ENCODE data around the gene PRSS8.

Gene PRSS8

GRCh38 chr16:31085411-31085810, 50.1 kb downstream of the PRSS8 start:
- no peak for DNase-seq (ENCODE audit: extremely low read depth, low read depth)

GRCh38 chr16:31084584-31085302, 50.8 kb downstream of the PRSS8 start:
- TF ChIP-seq, protein P1, sequence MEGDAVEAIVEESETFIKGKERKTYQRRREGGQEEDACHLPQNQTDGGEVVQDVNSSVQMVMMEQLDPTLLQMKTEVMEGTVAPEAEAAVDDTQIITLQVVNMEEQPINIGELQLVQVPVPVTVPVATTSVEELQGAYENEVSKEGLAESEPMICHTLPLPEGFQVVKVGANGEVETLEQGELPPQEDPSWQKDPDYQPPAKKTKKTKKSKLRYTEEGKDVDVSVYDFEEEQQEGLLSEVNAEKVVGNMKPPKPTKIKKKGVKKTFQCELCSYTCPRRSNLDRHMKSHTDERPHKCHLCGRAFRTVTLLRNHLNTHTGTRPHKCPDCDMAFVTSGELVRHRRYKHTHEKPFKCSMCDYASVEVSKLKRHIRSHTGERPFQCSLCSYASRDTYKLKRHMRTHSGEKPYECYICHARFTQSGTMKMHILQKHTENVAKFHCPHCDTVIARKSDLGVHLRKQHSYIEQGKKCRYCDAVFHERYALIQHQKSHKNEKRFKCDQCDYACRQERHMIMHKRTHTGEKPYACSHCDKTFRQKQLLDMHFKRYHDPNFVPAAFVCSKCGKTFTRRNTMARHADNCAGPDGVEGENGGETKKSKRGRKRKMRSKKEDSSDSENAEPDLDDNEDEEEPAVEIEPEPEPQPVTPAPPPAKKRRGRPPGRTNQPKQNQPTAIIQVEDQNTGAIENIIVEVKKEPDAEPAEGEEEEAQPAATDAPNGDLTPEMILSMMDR (IDR thresholded peaks at IDR 0.05; ENCODE audit: low read depth, low read length), result no peak
- no peak for DNase-seq (ENCODE audit: extremely low read depth, low read depth)

More at GRCh38 chr16:31085411-31085810, 50.1 kb downstream of the PRSS8 start:
- TF ChIP-seq, protein P1 (IDR thresholded peaks at IDR 0.05; ENCODE audit: low read depth, low read length), result no peak

GRCh38 chr16:31083981-31084380, 51.5 kb downstream of the PRSS8 start:
- TF ChIP-seq, protein P1 (IDR thresholded peaks at IDR 0.05; ENCODE audit: low read depth, low read length), result no peak
- DNase-seq (ENCODE audit: extremely low read depth, low read depth), result no peak

- TF ChIP-seq, protein P1 (IDR thresholded peaks at IDR 0.05; ENCODE audit: low read depth, low read length), result no peak
- no peak for DNase-seq (ENCODE audit: extremely low read depth, low read depth)
Observed at GRCh38 chr16:31083556-31083955, 52.0 kb downstream of the PRSS8 start.

GRCh38 chr16:31083081-31083480, 52.4 kb downstream of the PRSS8 start:
- no peak for DNase-seq (ENCODE audit: extremely low read depth, low read depth)
- TF ChIP-seq, protein P1 (IDR thresholded peaks at IDR 0.05; ENCODE audit: low read depth, low read length), result no peak

GRCh38 chr16:31082368-31083045, 53.0 kb downstream of the PRSS8 start:
- TF ChIP-seq, protein P1 (IDR thresholded peaks at IDR 0.05; ENCODE audit: low read depth, low read length), result no peak
- DNase-seq (ENCODE audit: extremely low read depth, low read depth), result no peak

Data from AG09319 (cell line).